Glomerular endothelial cell (primary cell): ENCODE results near the gene PSMC3. TPM values are rescaled to one million over a fixed set of nuclear protein-coding genes. Genes with fewer than 3 reads are reported as not detected.

Experiments used
- DNase-seq: peaks from one replicate; pipeline ENCODE4 v3.0.0-alpha.2; 2011; ENCODE audit warnings: low read depth, low spot score; ENCODE audit errors: extremely low read depth
- total RNA-seq: library from RNA; depleted of rRNA; stranded (reverse); fragments of >200 nt; gene quantifications from 2 replicates; pipeline ENCODE4 v1.2.3, GENCODE V29; 2015

Gene PSMC3
- total RNA-seq, 1 donor from 2014 or later = 156 TPM

DNA sequence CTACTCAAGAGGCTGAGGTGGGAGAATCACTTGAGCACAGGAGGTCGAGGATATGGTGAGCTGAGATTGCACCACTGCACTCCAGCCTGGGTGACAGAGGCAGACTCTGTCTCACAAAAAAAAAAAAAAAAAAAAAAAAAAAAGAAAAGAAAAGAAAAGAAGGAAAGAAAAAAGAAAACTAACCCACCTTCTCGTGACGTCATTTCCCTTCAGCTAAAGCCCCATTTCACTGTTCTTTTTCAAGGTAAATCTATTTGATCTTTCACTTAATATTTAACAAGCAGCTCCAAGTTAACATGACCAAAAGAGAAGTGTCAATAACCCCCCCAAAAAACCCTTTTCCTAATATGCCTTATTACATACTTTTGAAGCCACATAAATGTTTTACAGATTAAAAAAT is 17.6 kb upstream of the PSMC3 start:
- no peak for DNase-seq

DNA sequence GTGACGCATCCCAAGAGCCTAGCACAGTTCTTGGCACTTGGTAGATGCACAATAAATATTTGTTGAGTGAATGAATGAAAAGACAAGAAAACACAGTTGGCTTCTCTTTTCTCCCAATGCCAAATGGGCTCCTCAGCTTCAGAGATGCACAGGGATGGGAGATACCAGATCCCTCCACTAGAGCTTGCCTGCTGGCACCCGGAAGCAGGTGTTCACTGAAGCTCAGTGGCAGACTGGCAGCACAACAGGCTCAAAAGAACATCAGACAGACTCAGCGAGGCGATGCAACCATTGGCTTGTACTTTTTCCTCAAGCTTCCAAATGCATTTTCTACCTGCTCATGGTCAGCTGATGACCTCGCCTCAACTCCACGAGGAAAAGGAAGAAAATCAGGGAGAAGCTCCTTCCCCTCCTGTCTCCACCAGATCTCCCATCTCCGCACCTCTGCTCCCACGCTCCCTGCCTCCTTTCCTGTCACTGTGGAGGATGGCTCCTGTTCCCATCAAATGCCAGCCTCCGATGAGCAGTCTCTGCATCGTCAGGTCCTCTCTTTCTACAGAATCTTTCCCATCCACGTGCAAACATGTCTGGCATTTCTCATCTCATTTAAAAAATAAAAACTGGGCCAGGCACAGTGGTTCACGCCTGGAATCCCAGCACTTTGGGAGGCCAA is 16.9 kb upstream of the PSMC3 start:
- DNase-seq = no peak

DNA sequence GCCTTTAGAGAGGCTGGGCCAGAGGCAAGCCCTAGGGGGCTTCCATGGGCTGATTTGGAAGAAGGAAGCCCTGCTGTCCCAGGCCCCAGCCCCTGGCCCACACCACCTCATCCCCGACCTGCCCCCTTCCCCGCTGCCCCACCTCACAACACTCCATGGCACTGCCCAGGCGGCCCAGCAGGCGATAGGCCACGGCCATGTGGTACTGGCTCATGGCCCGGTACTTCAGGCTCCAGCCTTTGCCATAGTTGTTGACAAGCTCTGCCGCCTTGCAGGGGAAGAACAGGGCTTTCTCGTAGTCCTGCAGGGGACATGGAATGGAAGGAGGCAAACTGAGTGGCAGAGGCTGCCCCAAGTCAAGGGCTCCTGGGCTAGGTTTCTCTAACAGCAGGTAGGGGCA is 16.3 kb upstream of the PSMC3 start:
- DNase-seq = no peak

DNA sequence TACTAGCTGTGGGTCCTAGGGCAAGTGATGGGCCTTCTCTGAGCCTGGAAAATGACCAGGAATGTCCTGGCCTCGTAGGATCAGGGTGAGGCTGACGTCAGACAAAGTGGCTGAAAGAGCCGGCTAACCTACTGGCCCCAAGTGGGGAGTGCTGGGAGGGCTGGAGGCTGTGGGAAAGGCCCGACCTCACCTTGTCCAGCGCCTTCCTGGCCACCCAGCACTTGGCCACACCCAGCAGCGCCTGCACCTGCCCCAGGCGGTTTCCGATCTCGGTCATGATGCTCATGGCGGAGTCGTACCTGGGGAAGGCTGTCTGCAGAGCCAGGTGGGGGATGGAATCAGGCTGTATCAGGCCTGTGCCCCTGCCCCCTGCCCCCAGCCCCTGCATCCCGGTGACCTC is 15.2 kb upstream of the PSMC3 start:
- DNase-seq = no peak

DNA sequence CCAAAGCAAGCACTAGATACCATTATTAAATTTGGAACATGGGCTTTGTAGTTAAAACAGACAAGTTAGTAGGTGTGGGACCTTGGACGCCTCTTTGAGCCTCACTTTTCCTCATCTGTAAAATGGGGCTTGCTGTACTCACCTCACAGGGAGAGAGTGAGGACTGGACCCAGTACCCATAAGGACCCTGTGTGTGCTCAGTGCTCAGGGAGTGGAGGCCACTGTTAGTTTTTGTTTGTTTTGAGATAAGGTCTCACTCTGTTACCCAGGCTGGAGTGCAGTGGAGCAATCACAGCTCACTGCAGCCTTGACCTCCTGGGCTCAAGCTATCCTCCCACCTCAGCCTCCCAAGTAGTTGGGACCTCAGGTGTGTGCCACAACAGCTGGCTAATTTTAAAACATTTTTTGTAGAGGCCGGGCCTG is 13.8 kb upstream of the PSMC3 start:
- no peak for DNase-seq

DNA sequence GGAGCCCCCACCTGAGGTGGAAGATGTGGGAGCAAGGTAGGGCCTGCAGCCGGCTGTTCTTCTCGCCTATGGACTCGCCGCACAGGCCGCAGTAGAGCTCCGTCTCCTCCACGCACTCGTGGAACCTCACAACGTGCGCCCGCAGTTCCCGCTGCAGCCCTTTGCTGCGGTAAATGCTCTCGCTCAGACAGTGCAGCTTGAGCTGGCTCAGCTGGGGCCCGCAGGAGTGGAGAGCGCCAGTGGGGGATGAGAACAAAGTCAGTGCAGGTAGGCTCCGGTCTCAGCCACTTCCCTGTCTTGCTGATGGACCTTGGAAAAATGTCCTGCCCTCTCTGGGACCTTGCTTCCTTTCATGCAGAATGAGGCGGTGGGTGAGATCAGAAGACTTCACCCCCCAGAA is 12.5 kb upstream of the PSMC3 start:
- no peak for DNase-seq

DNA sequence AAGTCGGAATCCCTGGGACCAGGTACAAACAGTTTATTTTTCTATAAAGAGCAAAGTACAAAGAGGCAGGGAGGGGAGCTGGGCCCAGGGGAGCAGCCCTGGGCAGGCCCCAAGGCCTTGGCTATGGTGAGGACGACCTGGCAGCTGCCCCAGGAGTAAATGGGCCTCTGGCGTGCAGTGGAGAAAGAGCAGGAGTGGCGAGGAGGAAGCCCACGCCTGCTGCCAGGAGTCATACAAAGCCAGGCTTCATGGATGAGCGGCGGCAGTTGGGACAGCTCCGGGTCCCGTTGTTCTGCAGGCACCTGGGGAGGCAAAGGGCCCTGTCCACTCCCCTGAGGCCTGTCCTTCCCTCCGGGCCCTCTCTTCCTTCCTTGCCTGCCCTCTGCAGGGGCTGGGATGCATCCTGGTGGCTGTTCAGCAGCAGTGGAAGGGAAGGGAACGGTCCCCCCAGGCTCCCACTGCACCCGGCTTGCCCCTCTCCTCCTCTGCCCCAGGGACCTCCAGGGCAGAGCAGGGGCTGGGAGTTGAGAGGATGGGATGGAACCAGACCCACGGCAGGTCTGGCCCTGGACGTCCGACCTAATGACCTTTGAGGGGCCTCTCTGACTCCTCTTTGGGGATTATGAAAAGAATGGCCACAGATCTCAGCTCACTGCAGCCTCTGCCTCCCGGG is 11.6 kb upstream of the PSMC3 start:
- no peak for DNase-seq

DNA sequence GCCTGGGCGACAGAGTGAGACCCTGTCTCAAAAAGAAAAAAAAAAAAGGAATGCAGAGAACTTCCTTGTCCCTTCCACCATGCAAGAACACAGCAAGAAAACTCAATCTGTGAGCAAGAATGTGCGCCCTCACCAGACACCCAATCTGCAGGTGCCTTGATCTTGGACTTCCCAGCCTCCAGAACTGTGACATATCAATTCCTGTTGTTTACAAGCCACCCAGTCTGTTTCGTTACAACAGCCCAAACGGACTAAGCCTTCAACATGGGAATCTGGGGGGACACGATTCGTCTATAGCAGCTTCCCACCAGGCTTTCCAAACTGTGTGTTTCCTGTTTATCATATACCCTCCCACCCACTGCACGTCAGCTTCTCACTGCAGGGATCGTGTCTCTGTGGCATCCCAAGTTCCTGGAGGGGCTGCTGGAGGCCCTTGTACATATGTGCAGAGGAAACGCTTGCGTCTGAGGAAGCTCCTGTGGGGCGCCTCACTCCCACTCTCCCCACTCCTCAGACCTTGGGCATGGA is 11.0 kb upstream of the PSMC3 start:
- no peak for DNase-seq

DNA sequence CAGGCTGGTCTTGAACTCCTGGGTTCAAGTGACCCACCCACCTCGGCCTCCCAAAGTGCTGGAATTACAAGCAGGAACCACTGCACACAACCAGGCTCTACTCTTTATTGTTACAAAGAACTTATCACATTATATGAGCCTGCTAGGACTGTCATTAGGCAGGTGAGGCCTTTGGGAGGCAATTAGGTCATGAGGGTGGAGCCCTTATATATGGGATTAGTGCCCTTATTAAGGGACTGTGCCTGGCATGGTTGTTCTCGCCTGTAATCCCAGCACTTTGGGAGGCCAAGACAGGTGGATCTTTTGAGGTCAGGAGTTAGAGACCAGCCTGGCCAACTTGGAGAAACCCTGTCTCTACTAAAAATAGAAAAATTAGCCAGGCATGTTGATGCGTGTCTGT is 10.5 kb upstream of the PSMC3 start:
- no peak for DNase-seq

DNA sequence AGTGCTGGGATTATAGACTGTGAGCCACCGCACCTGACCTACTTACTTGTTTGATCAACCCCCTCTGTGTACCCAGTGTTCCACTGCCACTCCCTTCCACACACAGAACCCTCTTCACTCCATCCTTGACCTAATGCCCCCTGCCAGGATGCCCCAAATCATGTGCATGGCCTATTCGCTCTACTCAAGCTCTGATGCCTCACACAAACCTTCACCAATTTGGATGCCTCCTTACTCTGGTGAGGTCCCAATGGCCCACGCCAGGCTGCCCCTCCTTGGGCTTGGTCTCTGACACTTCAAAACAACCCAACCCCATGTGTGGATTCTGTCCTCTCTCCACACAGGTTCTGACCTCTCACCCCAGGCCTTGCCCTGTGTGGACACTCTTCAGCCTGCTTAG is 9.4 kb upstream of the PSMC3 start:
- DNase-seq = no peak

DNA sequence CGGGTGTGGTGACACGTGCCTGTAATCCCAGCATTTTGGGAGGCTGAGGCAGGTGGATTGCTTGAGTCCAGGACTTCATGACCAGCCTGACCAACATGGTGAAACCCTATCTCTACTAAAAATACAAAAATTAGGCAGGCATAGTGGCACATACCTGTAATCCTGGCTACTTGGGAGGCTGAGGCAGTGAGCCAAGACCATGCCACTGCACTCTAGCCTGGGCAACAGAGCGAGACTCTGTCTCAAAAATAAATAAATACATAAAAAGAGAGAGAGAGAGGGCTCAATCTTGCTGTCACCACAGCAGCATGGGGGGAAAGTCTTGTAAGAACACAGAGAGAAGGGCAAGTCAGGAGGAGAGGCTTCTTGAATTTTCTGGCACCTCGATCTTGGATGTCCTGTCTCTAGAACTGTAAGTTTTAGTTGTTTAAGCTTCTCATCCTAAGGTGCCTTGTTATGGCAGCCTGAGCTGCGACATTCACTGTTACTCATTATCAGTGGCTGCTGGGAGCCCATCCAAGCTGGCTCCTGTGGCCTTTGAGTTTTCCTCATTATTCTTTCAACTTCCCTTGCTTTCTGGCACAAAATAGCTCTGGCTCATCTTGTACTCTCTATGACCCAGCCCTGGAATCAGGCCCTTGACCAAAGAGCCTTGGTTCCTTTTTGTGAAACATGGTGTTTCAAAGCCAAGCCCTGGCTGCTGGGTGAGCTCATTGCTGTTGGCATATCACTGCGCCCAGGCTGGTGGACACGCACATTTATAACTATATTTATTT is 8.0 kb upstream of the PSMC3 start:
- DNase-seq = no peak

DNA sequence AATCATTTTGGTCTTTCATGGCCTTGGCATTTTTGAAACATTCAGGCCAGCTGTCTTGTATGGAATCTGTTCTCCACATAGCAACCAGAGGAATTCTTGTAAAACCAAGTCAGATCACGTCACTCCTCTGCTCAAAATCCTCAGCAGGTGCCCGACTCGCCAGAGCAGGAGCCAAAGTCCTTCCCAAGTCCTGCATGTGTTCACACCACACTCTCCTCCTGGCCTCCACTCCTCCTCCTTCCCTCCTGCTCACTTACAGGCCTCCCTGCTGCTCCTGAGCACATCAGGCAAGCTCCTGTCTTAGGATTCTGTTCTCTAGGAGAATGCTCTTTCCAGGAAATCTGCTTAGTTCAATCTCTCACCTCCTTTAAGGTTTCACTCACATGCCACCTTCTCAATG is 6.9 kb upstream of the PSMC3 start:
- no peak for DNase-seq

DNA sequence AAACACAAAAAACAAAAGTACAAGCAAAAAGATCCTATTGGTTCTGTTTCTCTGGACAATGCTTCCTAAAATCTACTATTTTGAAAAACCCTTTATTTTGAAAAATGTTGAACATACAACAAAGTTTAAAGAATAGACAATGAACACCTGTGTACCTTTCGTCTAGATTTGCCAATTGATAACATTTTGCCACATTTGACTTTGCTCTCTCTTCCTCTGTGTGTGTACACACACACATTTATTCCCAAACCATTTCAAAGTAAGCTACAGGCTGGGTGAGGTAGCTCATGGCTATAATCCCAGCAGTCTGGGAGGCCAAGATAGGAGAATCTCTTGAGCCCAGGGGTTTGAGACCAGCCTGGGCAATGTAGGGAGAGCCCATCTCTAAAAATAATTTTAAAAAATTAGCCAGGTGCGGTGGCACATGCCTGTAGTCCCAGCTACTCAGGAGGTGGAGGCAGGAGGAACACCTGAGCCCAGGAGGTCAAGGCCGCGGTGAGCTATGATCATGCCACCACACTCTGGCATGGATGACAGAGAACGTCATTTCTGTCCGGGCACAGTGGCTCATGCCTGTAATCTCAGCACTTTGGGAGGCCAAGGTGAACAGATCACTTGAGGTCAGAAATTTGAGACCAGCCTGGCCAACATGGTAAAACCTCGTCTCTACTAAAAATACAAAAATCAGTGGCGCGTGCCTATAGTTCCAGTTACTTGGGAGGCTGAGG is 5.3 kb upstream of the PSMC3 start:
- DNase-seq = no peak

DNA sequence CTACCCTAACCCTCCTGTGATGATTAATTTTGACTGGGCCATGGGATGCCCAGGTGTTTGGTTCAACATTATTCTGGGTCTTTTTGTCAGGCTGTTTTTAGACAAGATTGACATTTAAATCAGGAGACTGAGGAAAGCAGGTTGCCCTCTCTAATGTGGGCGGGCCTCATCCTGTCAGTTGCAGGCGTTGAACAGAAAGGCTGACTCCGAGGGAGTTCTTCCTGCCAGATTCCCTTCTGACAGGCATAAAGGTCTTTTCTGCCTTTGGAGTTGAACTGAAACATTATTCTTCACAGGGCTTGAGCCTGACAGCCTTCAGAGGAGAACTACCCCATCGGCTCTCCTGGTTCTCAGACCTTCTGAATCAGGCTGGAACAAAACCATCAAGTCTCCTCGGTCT is 4.3 kb upstream of the PSMC3 start:
- no peak for DNase-seq

DNA sequence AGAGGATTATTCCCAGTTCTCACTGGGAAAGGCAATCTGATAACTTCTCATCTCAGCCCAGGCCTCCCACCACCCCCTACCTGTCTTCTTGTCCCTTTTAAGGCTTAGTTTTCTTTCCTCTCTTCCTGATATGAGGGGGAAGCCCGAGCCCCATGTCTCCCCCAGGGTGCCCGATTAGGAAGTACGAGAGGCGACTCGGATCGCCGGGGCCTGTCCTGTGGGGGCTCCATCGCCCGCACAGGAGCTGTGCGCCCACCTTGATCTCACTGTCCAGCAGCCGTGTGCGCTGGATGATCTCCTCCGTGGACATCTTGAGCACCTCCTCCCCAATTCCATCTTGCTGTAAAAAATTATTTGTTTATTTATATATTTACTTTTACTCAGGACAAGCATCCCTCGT is 628 bp downstream of the PSMC3 start:
- no peak for DNase-seq

DNA sequence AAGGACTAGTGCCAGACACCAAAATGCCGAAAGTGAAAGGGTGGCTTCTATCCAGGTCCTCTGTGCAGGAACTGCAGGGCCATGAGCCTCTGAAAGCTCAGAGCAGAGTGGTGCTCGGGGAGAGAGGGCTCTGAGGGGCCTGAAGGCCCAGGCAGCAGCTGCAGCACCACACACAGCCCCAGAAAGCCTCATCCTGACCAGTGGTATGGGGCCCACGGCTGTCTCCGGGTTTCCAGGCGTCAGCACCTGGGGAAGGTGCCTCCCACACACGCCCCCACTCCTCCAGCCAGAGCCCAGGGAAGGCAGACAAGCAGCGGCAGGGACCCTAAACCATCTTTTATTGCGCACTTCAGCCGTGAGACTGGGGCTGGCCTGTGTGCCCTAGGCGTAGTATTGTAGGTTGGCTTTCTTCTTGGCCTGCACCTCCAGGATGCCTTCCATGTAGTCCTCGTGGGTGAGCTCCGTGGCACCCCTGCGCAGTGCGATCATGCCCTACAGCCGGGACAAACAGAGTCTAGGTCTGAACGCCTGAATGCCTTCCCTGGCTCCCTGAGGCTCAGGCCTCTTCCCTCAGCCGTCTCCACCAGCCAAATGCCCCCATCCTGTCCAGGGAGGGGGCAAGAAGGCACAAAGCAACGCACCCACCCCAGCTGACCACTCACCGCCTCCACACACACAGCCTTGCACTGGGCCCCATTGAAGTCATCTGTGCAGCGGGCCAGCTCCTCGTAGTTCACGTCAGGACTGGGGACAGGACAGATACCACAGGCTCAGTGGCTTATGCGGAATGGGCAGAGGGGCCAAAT is 7.6 kb downstream of the PSMC3 start:
- DNase-seq = no peak

DNA sequence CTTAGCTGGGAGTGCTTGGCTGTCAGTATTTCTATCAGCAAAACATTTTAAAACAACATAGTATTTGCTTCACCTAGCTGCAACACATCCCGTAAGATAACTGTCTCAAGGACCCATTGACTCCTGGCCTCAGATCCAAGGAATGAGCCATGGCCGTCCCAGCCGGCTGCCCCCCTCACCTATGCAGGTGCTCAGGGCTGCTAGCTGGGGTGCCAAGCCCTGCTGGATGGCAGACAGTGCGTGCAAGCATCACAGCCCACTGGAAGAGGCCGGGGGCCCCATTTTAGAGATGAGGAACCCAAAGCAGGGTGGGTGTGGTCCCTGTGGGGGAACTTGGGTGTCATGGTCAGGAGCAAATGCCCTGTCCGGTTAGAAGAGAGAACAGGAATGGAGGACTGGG is 8.5 kb downstream of the PSMC3 start:
- no peak for DNase-seq

DNA sequence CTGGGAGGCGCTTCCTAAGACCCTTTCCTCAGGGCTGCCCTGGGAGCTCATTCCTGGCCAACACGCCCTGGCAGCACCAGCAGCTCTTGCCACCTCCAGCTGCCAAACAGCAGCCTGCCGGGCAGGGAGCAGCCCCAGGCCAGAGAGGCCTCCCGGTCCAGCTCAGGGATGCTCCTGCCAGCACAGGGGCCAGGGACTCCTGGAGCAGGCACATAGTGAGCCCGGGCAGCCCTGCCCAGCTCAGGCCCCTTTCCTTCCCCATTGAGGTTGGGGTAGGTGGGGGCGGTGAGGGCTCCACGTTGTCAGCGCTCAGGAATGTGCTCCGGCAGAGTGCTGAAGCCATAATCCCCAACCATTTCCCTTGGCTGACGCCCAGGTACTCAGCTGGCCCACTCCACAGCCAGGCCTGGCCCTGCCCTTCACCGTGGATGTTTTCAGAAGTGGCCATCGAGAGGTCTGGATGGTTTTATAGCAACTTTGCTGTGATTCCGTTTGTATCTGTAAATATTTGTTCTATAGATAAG is 10.2 kb downstream of the PSMC3 start:
- DNase-seq = peak; percentile 61

DNA sequence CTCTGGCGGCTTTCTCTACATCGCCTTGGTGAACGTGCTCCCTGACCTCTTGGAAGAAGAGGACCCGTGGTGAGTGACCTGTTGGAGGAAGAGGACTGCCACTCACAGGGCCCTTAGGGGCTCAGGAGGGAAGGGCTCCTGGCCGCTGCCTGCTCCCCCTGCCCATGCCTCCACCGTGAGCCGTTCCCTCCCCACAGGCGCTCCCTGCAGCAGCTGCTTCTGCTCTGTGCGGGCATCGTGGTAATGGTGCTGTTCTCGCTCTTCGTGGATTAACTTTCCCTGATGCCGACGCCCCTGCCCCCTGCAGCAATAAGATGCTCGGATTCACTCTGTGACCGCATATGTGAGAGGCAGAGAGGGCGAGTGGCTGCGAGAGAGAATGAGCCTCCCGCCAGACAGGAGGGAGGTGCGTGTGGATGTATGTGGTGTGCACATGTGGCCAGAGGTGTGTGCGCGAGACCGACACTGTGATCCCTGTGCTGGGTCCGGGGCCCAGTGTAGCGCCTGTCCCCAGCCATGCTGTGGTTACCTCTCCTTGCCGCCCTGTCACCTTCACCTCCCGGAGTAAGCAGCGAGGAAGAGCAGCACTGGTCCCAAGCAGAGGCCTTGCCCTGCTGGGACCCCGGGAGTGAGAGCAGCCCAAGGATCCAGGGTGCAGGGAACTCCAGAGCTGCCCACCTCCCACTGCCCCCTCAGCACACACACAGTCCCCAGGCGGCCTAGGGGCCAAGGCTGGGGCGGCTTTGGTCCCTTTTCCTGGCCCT is 11.0 kb downstream of the PSMC3 start:
- DNase-seq = no peak
